ENCODE data around the gene RBBP8NL.
A peak's percentile ranks its signal among the peaks of the same experiment; 100 is the strongest.

Gene RBBP8NL

DNA sequence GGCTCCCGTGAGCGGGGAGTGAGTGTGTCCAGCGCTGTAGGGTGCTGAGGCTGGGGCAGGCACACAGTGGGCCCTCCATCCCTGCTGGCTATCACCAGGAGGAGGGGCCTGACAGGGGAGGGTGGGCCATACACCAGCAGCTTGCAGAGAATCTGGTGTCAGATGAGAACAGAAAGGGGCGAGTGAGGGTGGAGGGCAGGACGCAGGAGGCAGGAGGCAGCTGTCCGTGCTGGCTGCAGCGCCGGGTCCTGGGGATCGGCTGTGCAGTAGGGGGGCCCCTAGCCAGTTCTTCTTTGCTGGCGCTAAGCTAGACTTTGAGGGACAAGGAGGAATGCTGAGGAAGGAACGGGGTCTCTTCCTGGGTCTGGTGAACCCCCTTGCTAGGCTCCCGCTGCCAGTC lies 18.7 kb downstream of the RBBP8NL start:
- no peak for DNase-seq (ENCODE audit: extremely low read depth in 1 of 2, low read depth in 1 of 2)

DNA sequence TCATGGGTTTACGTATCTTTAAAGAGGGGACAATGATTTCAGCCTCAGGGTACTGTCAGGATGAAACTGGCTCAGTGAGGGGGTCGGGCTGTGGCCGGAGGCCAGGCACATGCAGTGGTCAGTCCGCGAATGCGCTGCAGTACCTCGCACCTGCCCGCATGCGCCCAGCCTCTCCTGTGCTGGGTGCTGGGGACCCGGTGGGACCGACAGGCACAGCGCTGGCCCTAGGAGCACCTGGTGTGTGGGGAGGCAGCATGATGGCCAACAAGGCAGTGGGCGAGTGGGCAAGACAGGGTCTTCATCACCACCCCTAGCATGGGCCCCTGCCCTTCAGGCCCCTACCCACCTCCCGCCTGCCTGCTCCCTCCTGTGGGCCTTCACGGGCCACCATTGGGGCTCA lies 19.3 kb downstream of the RBBP8NL start:
- no peak for DNase-seq (ENCODE audit: extremely low read depth in 1 of 2, low read depth in 1 of 2)

DNA sequence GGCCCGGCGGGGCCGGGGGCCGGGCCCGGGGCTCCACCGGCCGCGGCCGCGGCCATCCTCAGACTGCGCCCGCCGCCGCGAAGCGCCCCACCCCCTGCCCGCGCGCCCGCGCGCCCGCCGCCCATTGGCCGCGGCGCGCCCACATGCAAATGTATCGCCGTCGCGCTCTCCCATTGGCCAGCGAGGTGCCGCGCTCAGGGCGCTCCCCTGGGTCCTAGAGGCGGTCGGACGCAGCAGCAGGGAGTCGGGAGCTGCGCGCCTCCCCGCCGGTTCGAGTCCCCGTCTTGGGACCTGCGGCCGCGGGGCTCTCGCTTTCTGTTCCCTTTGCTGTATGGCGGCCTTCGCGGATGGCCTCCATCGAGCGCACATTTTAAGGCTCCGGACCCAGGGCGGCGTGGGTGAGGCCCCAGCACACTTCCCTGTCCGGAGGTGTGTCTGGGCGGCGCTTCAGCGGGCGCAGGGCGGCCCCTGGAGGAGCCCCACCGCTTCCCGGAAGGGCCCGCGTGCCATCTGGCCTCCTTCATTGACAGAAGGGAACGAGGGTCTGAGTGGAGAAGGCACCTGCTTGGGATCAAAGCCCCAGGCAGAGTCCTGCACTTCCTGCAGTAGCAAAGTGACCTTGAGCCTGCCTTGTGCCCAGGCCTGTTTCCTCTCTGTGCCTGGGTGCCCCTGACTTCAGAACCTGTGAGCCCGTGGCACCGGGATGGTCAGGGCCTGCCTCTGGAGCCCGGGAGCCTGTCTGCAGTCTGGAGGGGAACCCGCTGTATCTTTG lies 19.9 kb downstream of the RBBP8NL start, which contains the start of gene CABLES2:
Gene CABLES2, minus strand, starts transcription at position 65 of the 772 bp plus-strand sequence. Its CDS starts 9 bp downstream, at position 56.
- peak; percentile 60 to 87 for DNase-seq (ENCODE audit: extremely low read depth in 1 of 2, low read depth in 1 of 2)

DNA sequence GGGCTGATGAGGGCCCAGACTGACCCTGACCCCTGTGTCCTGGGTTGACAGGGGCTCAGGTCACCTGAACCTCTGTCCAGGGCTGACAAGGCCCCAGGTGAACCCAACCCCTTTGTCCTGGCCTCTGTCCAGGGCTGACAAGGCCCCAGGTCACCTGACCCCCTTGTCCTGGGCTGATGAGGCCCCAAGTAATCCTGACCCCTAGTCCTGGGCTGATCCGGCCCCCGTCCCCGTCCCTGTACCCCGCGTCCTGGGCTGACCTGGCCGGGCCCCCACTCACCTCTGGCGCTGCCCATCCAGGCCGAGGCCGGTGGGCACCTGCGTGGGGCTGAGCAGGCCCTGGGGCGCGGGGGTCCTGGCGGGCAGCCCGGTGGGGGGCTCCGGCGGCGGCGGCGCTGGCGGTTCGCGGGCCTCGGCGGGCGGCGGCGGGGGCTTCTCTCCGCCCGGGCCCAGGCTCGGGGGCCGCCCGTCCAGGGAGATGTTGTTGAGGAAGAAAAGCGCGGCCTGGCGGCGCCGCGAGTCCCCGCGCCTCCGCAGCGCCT lies 20.6 kb downstream of the RBBP8NL start:
- no peak for DNase-seq (ENCODE audit: extremely low read depth in 1 of 2, low read depth in 1 of 2)

DNA sequence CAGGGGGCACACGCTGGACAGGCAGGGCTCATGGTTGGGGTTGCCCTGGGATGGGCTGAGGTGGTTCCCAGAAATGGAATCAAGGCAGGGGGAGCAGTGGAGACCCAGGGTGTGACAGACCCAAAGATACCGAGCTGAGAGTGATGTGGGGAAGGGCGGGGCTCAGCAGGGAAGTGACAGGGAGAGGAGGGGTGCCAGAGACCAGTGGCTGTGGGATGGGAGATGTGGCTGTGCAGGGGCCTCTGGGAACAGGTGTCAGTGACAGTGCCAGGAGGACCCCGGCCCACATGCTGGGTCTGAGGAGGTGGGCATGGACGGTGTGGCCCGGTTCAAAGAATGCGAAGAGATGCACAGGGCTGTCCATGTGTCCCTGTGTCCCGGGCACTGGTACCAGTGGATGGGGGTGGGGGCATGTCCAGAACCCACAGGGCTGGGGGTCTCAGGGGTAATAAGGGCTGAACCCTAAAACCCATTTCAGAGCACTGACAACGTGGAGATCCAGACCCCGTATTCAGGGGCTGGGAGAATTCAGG lies 21.3 kb downstream of the RBBP8NL start:
- DNase-seq (ENCODE audit: extremely low read depth in 1 of 2, low read depth in 1 of 2) = no peak

DNA sequence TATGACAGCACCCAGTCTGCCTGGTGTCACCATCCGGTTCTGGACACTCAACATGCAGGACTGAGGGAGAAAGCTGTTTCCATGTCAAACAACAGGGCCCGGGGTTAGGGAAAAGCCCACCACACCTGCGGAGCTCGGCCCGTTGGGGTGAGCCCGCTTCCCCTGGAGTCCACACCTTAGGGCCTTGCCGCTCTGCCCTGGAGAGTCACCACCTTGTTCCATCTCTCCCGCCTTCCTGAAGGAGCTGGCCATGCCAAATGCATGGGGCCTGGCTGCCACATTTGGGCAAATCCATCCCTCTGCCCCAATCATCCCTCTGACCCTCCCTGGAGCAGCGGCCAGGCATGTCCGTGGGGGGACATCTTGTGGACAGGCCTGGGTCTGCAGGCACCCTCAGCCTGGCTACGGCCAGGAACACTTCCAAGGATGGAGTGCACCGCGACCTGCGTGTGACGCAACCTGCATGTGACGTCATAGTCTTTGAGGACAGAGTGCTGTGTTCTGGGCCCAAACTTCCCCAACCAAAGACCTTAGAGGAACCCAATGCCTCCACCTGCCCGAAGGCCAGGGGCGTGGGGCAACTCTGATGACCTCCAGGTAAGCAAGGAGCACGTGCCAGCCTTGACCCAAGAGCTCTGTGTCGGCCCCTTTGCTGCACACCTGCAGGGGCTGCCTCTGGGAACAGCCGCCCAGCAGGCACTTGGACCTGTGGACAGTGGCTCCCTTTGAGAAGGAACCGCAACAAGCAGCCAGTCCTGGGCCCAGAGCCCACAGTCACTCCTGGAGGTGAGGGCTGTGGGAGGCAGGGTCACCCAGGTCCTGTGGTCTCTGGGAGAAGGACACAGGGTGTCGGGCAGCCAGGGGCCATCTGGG lies 22.0 kb downstream of the RBBP8NL start:
- no peak for DNase-seq (ENCODE audit: extremely low read depth in 1 of 2, low read depth in 1 of 2)

DNA sequence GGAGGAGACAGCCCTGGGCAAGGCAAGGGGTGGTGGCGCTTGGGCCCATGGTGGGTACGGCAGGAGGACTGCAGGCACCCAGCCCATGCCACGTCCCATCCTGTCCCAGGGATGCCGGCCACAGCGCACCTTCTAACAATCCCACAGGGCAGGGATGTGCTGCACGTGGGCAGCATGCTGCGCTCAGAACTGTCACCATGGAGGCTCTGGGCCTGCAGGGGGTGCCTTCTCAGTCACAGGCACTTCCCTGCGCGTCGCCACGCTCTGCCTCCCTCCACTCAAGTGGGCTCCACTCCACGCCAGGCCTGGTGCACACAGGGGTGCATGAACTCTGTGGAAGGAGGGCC lies 22.6 kb downstream of the RBBP8NL start:
- no peak for DNase-seq (ENCODE audit: extremely low read depth in 1 of 2, low read depth in 1 of 2)

DNA sequence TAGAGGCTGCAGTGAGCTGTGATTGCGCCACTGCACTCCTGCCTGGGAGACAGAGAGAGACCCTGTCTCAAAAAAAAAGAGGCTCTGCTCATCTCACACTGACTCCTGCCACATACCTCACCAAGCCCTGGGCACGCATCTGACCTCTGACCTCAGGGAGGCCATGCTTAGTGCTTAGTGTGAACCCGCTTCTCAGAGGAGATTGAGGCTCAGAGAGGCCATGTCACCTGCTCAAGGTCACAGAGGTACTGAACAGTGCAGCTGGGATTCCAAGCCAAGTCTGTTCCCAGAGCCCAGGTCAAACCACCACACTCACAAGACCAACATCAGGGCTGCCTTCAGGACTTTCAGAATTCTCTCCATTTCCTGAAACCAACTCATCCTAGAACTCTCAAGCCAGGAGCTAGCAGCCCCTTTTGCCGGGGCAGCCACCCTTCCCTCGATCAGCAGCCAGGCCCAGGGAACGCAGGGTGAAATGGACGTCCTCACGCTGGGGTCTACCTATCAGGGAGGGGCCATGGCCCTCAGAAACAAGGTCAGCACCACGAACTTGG lies 23.1 kb downstream of the RBBP8NL start:
- no peak for DNase-seq (ENCODE audit: extremely low read depth in 1 of 2, low read depth in 1 of 2)

DNA sequence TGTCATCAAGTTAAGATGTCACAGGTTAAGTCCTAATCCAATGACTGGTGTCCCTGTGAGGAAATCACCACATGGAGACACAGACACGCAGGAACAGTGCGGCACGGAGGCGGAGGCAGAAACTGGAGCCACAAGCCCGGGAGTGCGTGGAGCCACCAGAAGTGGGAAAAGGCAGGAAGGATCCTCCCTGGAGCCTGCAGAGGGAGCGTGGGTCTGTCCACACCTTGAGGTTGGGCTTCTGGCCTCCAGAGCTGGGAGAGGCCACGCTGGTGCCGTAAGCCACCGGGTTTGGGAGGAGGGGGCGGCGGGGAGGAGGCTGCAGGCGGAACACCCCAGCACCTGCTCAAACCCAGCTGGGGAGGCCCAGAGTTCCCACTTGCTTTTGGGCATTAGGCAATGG lies 24.0 kb downstream of the RBBP8NL start:
- DNase-seq (ENCODE audit: extremely low read depth in 1 of 2, low read depth in 1 of 2) = no peak

DNA sequence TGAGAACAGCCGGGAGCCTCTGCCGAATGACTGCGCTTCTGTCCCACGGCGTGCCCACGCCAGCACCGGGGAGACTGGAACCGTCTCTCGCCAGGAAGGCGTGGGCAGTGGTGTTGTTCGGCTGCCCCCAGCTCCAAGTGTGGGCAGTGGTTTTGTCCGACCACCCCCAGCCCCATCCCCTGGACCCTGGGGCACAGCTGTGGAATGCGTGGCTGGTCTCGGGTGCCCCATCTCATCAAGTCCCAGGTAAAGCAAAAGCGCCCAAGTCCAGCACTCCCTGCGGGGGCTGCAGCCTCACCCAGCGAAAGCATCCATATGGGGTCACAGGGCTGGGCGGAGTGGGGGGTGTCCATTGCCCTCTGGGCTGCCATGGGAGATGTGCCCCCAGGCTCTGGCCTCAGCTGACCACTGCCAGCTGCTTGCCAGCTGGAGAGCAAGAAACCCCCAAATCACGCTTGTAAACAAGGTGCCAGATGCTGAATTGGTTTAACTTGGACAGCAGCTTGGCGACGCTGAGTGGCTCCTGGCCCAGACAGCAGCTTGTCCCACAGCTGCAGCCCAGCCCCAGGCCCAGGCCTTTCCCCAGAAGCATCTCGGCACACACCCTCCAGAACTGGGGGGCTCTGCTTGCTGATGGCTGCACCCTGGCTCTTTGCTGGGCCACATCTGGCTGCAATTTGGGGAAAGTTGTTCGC lies 24.7 kb downstream of the RBBP8NL start:
- DNase-seq (ENCODE audit: extremely low read depth in 1 of 2, low read depth in 1 of 2) = no peak

DNA sequence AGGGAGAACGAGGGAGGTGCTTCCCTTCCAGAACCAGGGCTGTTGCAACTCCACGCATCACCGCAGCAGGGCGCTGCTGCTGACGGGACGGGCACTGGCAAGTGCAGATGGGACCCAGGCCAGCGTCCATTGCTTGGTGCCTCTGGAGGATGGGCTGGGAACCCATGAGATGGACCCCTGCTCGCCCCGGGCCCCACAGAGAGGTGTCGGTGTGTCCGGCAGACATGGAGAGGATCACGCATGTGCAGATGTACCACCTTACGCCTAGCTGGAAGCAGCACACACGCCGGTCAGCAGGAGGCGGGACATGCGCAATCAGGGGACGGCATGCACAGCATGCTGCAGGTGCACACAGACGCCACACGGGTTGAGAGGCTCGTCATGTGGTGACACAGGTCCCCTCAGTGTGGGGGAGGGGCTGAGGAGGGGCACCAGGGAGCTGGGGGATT lies 26.0 kb downstream of the RBBP8NL start:
- no peak for DNase-seq (ENCODE audit: extremely low read depth in 1 of 2, low read depth in 1 of 2)

DNA sequence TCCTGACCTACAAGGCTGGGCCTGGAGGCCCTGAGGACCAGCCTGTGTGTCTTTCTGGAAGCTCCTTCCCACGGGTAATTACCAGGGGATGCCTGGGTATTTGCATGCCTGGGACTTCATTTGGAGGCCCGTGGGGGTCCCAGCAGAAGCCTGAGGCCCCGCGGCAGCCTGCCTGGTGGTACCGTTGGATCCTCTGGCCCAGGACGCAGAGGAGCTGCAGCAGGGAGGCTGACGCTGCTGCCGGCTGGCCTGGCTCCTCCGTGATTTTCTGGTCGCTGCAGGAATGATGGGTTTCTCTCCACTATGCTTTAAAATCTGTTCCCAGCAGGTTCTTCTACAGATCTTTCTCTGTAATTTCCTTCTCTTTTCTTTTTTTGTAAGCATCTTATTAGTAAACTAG lies 26.8 kb downstream of the RBBP8NL start:
- no peak for DNase-seq (ENCODE audit: extremely low read depth in 1 of 2, low read depth in 1 of 2)

DNA sequence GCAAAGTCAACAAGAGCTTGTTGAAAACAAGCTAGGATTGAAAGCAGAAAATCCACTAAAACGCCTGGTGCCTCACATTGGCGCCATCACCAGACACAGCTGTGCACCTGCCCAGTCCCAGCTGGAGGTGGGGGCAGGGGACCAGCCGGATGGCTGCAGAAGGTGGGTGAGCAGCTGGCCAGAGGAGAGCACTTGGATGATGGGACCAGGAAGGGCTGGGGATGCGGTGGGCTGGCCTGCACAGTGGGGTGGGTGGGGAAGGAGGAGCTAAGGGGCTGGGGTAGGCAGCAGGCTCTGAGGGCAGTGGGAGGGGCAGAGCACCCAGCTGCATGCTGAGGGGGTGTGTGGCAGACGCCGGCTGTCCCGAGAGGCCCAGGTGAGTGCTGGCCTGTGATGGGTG lies 27.3 kb downstream of the RBBP8NL start:
- DNase-seq (ENCODE audit: extremely low read depth in 1 of 2, low read depth in 1 of 2) = no peak

DNA sequence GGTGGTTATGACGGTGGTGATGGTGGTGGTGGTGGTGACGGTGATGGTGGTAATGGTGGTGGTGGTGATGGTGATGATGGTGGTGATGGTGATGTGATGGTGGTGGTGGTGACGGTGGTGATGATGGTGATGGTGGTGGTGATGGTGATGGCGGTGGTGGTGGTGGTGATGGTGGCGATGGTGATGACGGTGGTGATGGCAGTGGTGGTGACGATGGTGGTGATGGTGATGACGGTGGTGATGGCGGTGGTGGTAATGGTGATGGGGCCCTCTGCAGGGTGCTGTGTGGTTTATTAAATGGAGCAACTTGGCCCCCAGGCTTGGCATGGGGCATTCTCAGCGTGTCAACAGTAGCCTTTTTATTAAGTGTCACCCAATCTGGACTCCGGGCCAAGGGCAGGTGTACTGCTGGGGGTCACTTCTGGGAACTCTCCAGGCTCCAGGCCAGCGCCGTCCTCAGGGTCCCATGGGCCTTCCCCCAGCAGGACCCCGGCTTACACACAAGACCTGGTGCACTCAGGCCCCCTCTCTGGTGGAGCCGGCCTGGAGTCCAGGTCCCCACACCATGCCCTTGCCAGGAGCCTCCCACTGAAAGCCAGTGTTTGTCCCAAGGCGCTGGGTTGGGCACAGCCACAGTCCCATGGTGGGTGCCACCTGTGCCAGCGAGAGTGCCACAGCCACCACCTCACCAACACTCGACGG lies 29.1 kb downstream of the RBBP8NL start:
- no peak for DNase-seq (ENCODE audit: extremely low read depth in 1 of 2, low read depth in 1 of 2)

DNA sequence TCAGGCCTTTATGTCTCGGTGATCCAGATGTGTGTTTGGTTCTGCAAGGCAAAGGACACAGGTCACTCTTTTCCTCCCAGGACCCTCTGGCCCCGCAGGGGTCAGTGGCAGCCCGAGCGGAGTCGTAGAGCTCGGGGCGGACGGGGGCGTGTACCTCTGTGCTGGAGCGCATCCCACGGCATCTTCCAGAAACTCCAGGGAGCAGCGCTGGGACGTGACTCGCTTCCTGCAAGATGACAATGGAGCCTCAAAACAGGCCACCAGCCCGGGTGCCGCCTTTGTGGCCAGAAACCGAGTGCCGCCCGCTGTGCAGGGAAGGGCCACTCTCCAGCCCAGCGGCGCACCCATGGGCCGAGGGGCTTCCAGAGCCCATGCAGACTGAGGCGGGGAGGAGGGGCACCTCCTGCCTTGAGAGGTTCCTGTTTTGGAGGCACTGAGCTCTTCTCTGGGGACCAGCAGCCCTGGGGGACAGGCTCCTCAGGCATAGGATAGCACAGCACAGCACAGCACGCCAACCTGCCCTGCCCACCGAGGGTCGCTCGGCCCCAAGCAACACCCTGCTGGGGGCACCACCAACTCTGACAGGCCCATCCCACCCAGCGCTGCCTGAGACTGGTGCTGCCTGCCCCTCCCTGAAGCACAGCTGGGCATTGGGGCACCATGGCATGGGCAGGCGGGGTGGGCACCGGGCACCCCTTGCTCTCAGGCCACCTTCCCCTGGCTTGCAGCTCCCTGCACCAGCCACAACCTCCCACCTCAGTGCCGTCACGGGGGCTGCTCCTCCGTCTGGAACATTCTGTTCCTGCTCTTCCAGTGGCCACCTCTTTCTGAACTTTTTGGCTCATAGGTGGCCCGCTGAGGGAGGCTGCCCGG lies 30.7 kb downstream of the RBBP8NL start:
- DNase-seq (ENCODE audit: extremely low read depth in 1 of 2, low read depth in 1 of 2) = no peak

DNA sequence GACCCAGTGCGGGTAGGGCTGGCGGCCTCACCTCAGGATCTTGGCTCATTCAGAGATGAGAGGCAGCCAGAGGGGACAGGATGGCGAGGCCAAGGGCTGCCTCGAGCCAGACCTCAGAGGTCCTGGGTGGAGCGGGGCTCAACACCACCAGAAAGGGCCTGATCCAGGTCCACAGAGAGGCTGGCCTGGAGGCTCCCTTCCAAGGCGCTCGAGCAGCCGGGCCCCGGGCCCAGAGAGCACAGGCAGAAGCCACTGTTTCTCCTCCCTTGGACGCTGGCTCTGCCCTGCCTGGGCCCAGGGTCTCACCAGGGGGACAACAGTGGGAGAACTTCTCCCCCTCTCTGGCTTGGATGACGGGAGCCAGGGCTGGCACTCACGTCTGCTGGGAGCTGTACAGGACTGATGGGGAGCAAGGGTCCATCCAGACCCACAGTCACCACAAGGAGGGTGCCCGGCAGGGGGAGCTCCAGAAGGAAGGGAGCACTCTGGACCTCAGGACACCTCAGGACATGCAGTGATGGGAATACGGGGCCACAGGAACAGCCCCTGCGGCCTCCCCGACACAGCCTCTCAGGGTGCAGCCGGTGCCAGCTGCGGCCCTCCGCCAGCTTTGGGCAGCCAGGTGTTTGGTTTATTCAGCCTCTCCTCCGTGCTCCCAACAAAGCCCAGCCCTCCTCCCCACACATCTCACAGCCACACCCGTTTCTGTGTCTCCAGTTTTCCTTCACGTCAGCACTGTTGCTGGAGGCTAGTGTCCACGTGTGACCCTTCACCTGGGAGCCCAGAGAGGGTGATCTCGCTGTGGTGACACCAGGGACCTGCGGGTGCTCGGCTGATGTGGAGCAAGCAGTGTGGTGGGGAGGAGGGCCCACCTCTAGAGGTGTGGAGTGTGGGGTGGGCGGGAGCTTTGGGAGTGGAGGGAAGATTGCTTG lies 31.8 kb downstream of the RBBP8NL start:
- no peak for DNase-seq (ENCODE audit: extremely low read depth in 1 of 2, low read depth in 1 of 2)

DNA sequence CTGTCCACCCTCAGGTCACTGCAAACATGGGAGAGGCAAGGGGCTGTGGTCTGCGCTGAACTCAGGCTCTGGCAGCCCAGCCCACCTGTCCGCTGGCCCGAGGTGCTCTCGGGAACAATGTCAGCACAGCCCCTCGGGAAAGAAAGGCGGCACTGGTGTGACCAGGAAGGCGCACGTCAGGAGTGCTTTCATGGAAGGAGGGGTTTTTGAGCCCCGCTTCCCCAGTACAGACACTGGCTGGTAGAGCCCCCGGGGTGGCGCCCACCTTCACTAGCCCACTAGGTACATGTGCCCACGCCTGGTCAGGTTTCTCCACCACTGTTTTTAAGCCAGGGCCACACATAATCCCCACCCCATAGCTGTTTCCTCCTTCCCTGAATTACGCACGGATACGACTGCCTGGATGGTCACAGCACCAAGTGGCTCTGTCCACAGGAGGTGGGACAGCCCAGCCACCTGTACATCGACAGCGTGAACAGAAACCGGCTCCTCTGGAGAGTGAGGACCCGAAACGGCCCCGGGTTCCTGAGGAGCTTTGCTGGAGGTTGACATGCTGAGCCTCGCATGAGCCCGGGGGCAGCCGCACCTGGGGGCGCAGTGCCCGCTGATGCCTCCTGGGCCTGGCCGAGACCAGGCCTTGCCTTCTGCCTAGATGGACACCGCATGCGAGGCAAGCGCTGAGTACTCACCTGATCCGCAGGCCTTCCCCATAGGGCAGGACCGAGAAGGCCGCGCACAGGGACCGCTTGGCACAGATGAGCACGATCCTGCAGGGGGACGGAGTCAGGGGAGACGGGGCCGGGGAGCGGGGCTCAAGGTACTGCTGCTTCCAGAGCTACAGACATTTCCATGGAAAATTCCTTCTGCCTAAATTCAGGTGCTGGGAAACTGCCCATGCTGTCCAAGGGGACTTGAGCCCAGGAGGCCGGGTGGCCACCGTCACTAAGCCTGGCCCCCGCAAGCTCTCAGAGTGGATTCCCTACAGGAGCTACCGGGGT lies 32.8 kb downstream of the RBBP8NL start:
- no peak for DNase-seq (ENCODE audit: extremely low read depth in 1 of 2, low read depth in 1 of 2)
